ENCODE measurements around the gene THOC5. TPM values are rescaled to one million over a fixed set of nuclear protein-coding genes. Genes with fewer than 3 reads are reported as not detected.
"Not testable (repeated sequence)": the region's sequence is repeated elsewhere in the genome, so short reads cannot be mapped to it uniquely, and the experiment has no call there.

THOC5 gene
- total RNA-seq, 1 experiment from 2014 or later = 80.6 TPM

DNA sequence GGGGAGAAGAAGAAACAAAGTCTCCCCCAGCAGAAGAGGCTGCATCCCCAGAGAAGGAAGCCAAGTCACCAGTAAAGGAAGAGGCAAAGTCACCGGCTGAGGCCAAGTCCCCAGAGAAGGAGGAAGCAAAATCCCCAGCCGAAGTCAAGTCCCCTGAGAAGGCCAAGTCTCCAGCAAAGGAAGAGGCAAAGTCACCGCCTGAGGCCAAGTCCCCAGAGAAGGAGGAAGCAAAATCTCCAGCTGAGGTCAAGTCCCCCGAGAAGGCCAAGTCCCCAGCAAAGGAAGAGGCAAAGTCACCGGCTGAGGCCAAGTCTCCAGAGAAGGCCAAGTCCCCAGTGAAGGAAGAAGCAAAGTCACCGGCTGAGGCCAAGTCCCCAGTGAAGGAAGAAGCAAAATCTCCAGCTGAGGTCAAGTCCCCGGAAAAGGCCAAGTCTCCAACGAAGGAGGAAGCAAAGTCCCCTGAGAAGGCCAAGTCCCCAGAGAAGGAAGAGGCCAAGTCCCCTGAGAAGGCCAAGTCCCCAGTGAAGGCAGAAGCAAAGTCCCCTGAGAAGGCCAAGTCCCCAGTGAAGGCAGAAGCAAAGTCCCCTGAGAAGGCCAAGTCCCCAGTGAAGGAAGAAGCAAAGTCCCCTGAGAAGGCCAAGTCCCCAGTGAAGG is 64.3 kb downstream of the THOC5 start:
- CTCF ChIA-PET; DNase-seq (ENCODE audit: low read depth, low spot score); RAD21 ChIA-PET (ENCODE audit: low non-redundant PET in 1 of 2, low total read pairs in 2 of 2, uncharacterized antibody in 2 of 2, unreplicated experiment in 2 of 2); POLR2A ChIA-PET; H3K27ac ChIP-seq (ENCODE audit: low read depth, low read length); H3K4me3 ChIP-seq (replicated peaks in 1 of 2; ENCODE audit: low read depth in 1 of 2, low read length in 2 of 2); H3K9ac ChIP-seq (ENCODE audit: low read length); intact Hi-C loops (cut with micrococcal nuclease); BruUV-seq (replicated peaks); H3K4me1 ChIP-seq (ENCODE audit: control insufficient read depth in 1 of 2, insufficient read depth in 2 of 2, low read length in 2 of 2); H3K9me3 ChIP-seq (ENCODE audit: control insufficient read depth in 1 of 2, insufficient read depth in 1 of 2, low read depth in 1 of 2, low read length in 2 of 2); H3K79me2 ChIP-seq (ENCODE audit: insufficient read depth, low read length); ATAC-seq; H3K4me2 ChIP-seq (ENCODE audit: low read length); H3K27me3 ChIP-seq (ENCODE audit: insufficient read depth, low read length); H4K20me1 ChIP-seq (ENCODE audit: insufficient read depth); H2AFZ ChIP-seq (ENCODE audit: low read depth, low read length, poor library complexity, severe bottlenecking); H3K9me2 ChIP-seq (ENCODE audit: insufficient read depth); H3K36me3 ChIP-seq (ENCODE audit: control insufficient read depth in 1 of 2, insufficient read depth in 2 of 2, low read length in 2 of 2): not testable (repeated sequence)

DNA sequence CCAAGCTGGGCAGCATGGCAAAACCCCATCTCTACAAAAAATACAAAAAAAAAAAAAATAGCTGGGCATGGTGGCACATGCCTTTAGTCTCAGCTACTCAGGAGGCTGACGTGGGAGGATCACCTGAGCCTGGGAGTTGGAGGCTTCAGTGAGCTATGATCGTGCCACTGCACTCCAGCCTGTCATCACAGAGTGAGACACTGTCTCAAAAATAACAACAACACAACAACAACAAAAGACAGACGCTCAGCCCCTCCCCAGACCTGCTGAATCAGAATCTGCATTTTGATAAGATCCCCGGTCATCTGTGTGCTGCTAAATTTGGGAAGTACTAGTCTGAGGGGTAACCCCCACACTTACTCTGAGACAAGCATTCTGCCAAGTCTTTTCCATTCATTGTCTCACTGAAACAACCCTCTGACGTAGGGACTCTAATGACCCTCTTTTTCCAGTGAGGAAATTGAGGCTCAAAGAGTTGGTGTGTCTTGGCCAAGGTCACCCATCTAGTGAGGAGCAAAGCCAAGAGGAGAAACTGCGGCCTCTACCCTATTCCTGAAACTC is 66.1 kb downstream of the THOC5 start:
- H3K27ac ChIP-seq (ENCODE audit: low read depth, low read length) = no peak overlapping the region
- CTCF ChIA-PET = no interaction called here
- no peak for ATAC-seq

GRCh38 chr22:29485448-29485847 is 68.1 kb downstream of the THOC5 start:
- peaks cover 0 to 6% of the 10 kb centered on the region in 2 experiments; a peak in 2 of 4 replicates for H3K4me1 ChIP-seq (ENCODE audit: control insufficient read depth in 1 of 2, insufficient read depth in 2 of 2, low read length in 2 of 2)
- intact Hi-C loops (cut with micrococcal nuclease) = no loop called here
- no peak overlapping the region for H3K4me2 ChIP-seq (ENCODE audit: low read length)
- no peak overlapping the region for H3K4me3 ChIP-seq (replicated peaks in 1 of 2; ENCODE audit: low read depth in 1 of 2, low read length in 2 of 2)
- H3K36me3 ChIP-seq (ENCODE audit: control insufficient read depth in 1 of 2, insufficient read depth in 2 of 2, low read length in 2 of 2) = no peaks in the 10 kb centered on the region
- H3K27me3 ChIP-seq (ENCODE audit: insufficient read depth, low read length) = no peaks in the 10 kb centered on the region
- ChIA-PET CTCF (no interaction called here), RAD21 (ENCODE audit: low non-redundant PET in 1 of 2, low total read pairs in 2 of 2, uncharacterized antibody in 2 of 2, unreplicated experiment in 2 of 2) (no interaction called here), POLR2A (no interaction called here)
- H3K9me2 ChIP-seq (ENCODE audit: insufficient read depth) = no peaks in the 10 kb centered on the region
- no peak overlapping the region for H3K27ac ChIP-seq (ENCODE audit: low read depth, low read length)
- no peak overlapping the region for H2AFZ ChIP-seq (ENCODE audit: low read depth, low read length, poor library complexity, severe bottlenecking)
- ATAC-seq (no peak), DNase-seq (ENCODE audit: low read depth, low spot score) (no peak)
- H3K9ac ChIP-seq (ENCODE audit: low read length) = no peak overlapping the region
- H3K9me3 ChIP-seq (ENCODE audit: control insufficient read depth in 1 of 2, insufficient read depth in 1 of 2, low read depth in 1 of 2, low read length in 2 of 2) = no peaks in the 10 kb centered on the region
- BruUV-seq (replicated peaks) = no TSS peak
- no peaks in the 10 kb centered on the region for H4K20me1 ChIP-seq (ENCODE audit: insufficient read depth)
- H3K79me2 ChIP-seq (ENCODE audit: insufficient read depth, low read length) = no peaks in the 10 kb centered on the region
- TF ChIP-seq POLR2AphosphoS5 (IDR thresholded peaks at IDR 0.05; ENCODE audit: low read depth, low read length) = no peak
- TF ChIP-seq YY1 (IDR thresholded peaks at IDR 0.05; ENCODE audit: extremely low read depth, insufficient replicate concordance, low read depth, low read length) = no peak
- no peak for TF ChIP-seq ATF3 (IDR thresholded peaks at IDR 0.05)
- TF ChIP-seq SP1 (IDR thresholded peaks at IDR 0.05; ENCODE audit: low read depth) = no peak
- TF ChIP-seq ELF1 (IDR thresholded peaks at IDR 0.05; ENCODE audit: borderline replicate concordance, low read depth) = no peak
- no peak for TF ChIP-seq EGR1 (IDR thresholded peaks at IDR 0.05; ENCODE audit: low read depth)
- TF ChIP-seq ZNF274 (IDR thresholded peaks at IDR 0.05; ENCODE audit: low read depth, low read length) = no peak
- TF ChIP-seq EZH2 (IDR thresholded peaks at IDR 0.05) = no peak
- no peak for TF ChIP-seq CTCF (IDR thresholded peaks at IDR 0.05 in 2 of 3, conservative IDR thresholded peaks at IDR 0.05 in 1 of 3; ENCODE audit: borderline replicate concordance in 1 of 3, insufficient read depth in 1 of 3, low read depth in 2 of 3, low read length in 2 of 3)
- no peak for TF ChIP-seq CEBPB (IDR thresholded peaks at IDR 0.05; ENCODE audit: low read depth)

More for the DNA sequence above, 66.1 kb downstream of the THOC5 start:
- POLR2A ChIA-PET = no interaction called here
- Histone ChIP-seq H3K36me3 (ENCODE audit: control insufficient read depth in 1 of 2, insufficient read depth in 2 of 2, low read length in 2 of 2) (no peaks in the 10 kb centered on the region), H3K9me2 (ENCODE audit: insufficient read depth) (no peaks in the 10 kb centered on the region), H3K4me1 (ENCODE audit: control insufficient read depth in 1 of 2, insufficient read depth in 2 of 2, low read length in 2 of 2) (no peaks in the 10 kb centered on the region), H3K27me3 (ENCODE audit: insufficient read depth, low read length) (no peaks in the 10 kb centered on the region), H3K79me2 (ENCODE audit: insufficient read depth, low read length) (no peaks in the 10 kb centered on the region), H3K9ac (ENCODE audit: low read length) (no peak overlapping the region), H3K4me2 (ENCODE audit: low read length) (no peak overlapping the region), H3K4me3 (replicated peaks in 1 of 2; ENCODE audit: low read depth in 1 of 2, low read length in 2 of 2) (no peak overlapping the region), H2AFZ (ENCODE audit: low read depth, low read length, poor library complexity, severe bottlenecking) (no peak overlapping the region), H4K20me1 (ENCODE audit: insufficient read depth) (no peaks in the 10 kb centered on the region), H3K9me3 (ENCODE audit: control insufficient read depth in 1 of 2, insufficient read depth in 1 of 2, low read depth in 1 of 2, low read length in 2 of 2) (no peaks in the 10 kb centered on the region)
- TF ChIP-seq POLR2AphosphoS5 (IDR thresholded peaks at IDR 0.05; ENCODE audit: low read depth, low read length) (no peak), JUND (IDR thresholded peaks at IDR 0.05) (no peak)
- DNase-seq (ENCODE audit: low read depth, low spot score) = no peak
- RAD21 ChIA-PET (ENCODE audit: low non-redundant PET in 1 of 2, low total read pairs in 2 of 2, uncharacterized antibody in 2 of 2, unreplicated experiment in 2 of 2) = no interaction called here
- intact Hi-C loops (cut with micrococcal nuclease) = no loop called here
- BruUV-seq (replicated peaks) = no TSS peak

Data from HCT116 (cell line).